Gastroesophageal sphincter (tissue), 3 donors: ENCODE measurements around the gene ADAMTS3.

Experiments
- EP300 ChIP-seq: sonication (generic); formaldehyde crosslinking; IDR thresholded peaks from one replicate; pipeline ENCODE4 v1.6.1; 2017; ENCODE audit warnings: antibody characterized with exemption, mild to moderate bottlenecking
- POLR2A ChIP-seq, 2 donors: fragments of 450-650 bp; IDR thresholded peaks; one replicate each; pipeline ENCODE4 v1.6.1; 2017; ENCODE audit warnings: antibody characterized with exemption in 2 of 2, mild to moderate bottlenecking in 2 of 2, moderate library complexity in 1 of 2
- POLR2AphosphoS5 ChIP-seq: sonication (generic); formaldehyde crosslinking; IDR thresholded peaks from one replicate; pipeline ENCODE4 v1.6.1; 2017; ENCODE audit warnings: antibody characterized with exemption
- TF ChIP-seq, protein P1 (sequence below), 4 experiments: fragments of 200-600 bp in 2 of 4; fragments of 450-650 bp in 2 of 4; sonication (generic) in 1 of 4; IDR thresholded peaks; one replicate each; pipeline ENCODE4 v1.5.1; 2017 to 2019; ENCODE audit warnings: antibody characterized with exemption in 4 of 4, mild to moderate bottlenecking in 2 of 4, moderate library complexity in 2 of 4

DNA sequence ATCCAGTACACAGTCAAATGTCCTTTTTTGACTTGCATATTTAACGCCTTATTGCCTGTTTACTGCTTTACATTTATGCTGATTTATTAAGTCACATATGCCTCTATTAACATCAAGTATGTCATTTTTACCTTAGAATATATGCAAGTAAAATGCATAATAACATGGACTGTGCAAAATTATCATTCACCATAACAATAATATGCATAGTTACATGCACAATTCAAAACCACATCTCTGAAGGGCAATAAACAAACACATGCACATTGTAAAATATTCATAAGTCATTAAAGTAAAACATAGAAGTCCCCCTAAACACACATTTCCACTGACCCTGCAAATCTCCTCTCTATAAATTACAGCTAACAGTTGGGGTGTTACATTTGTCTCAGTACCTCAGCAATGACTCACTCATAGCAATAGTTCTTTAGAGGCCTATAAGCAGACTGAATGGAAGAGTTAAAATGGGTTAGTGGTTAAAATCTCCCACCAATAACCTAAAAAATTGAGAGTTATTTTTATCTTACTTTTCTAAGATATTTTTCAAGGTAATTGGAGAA, 61.1 kb downstream of the ADAMTS3 start:
- TF ChIP-seq, protein P1, sequence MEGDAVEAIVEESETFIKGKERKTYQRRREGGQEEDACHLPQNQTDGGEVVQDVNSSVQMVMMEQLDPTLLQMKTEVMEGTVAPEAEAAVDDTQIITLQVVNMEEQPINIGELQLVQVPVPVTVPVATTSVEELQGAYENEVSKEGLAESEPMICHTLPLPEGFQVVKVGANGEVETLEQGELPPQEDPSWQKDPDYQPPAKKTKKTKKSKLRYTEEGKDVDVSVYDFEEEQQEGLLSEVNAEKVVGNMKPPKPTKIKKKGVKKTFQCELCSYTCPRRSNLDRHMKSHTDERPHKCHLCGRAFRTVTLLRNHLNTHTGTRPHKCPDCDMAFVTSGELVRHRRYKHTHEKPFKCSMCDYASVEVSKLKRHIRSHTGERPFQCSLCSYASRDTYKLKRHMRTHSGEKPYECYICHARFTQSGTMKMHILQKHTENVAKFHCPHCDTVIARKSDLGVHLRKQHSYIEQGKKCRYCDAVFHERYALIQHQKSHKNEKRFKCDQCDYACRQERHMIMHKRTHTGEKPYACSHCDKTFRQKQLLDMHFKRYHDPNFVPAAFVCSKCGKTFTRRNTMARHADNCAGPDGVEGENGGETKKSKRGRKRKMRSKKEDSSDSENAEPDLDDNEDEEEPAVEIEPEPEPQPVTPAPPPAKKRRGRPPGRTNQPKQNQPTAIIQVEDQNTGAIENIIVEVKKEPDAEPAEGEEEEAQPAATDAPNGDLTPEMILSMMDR (IDR thresholded peaks at IDR 0.05) = no peak
- TF ChIP-seq POLR2A (IDR thresholded peaks at IDR 0.05) (no peak), EP300 (no peak), POLR2AphosphoS5 (no peak)
